OCI-LY3 (cell line): ENCODE results near the gene FILIP1L.

Experiments
- H2AFZ ChIP-seq: fragments of 200-600, 300-600 bp; shearing (Covaris generic); 2 replicates; pipeline ENCODE4 v1.6.0; 2014; ENCODE audit warnings: antibody characterized with exemption, low read depth, low read length
- H3K27ac ChIP-seq: fragments of 200-600, 300-600 bp; sonication (generic); 2 replicates; pipeline ENCODE4 v1.5.1; 2014; ENCODE audit warnings: mild to moderate bottlenecking, low read length, moderate library complexity, mixed read lengths
- H3K27me3 ChIP-seq: fragments of 200-600, 300-600 bp; sonication (generic); 2 replicates; pipeline ENCODE4 v1.6.1; 2014; ENCODE audit warnings: low read depth, low read length, mixed read lengths
- H3K36me3 ChIP-seq: fragments of 200-600, 300-600 bp; sonication (generic); replicated peaks from 2 replicates; pipeline ENCODE3; 2014; ENCODE audit warnings: low read depth, low read length, mixed read lengths
- H3K4me1 ChIP-seq: fragments of 300-600, 200-600 bp; sonication (generic); 2 replicates; pipeline ENCODE4 v1.6.1; 2014; ENCODE audit warnings: low read length, mixed read lengths
- H3K4me2 ChIP-seq: fragments of 200-600, 300-600 bp; sonication (generic); 2 replicates; pipeline ENCODE4 v1.6.1; 2014; ENCODE audit warnings: low read length, mixed read lengths
- H3K4me3 ChIP-seq: fragments of 300-600, 200-600 bp; sonication (generic); 2 replicates; pipeline ENCODE4 v1.5.1; 2014; ENCODE audit warnings: antibody characterized with exemption, mild to moderate bottlenecking, low read length, moderate library complexity
- H3K79me2 ChIP-seq: fragments of 300-600, 200-600 bp; shearing (Covaris generic); 2 replicates; pipeline ENCODE4 v1.6.1; 2014; ENCODE audit warnings: mild to moderate bottlenecking, low read length, mixed read lengths
- H3K9ac ChIP-seq: fragments of 300-600, 200-600 bp; shearing (Covaris generic); 2 replicates; pipeline ENCODE4 v1.6.0; 2014; ENCODE audit warnings: mild to moderate bottlenecking, low read length, moderate library complexity
- H3K9me3 ChIP-seq: fragments of 200-600, 300-600 bp; shearing (Covaris generic); 2 replicates; pipeline ENCODE4 v1.6.1; 2014; ENCODE audit warnings: low read length, mixed read lengths; ENCODE audit not compliant: insufficient read depth
- H4K20me1 ChIP-seq: fragments of 200-600, 300-600 bp; sonication (generic); 2 replicates; pipeline ENCODE4 v1.6.1; 2016; ENCODE audit warnings: low read length, mixed read lengths; ENCODE audit not compliant: insufficient read depth
- CTCF ChIP-seq: fragments of 200-600, 300-600 bp; sonication (generic); IDR thresholded peaks from 2 replicates; pipeline ENCODE4 v1.5.1; 2014; ENCODE audit warnings: antibody characterized with exemption, low read length, low read depth
- EZH2phosphoT487 ChIP-seq: fragments of 200-600 bp; shearing (Covaris generic); IDR thresholded peaks from 2 replicates; pipeline ENCODE4 v1.6.1; 2018; ENCODE audit warnings: antibody characterized with exemption, mixed run types, low read depth

Gene FILIP1L

GRCh38 chr3:100072326-100073048 lies 41.8 kb downstream of the FILIP1L start:
- no peaks in the 10 kb centered on the region for H3K27me3 ChIP-seq
- no peaks in the 10 kb centered on the region for H3K36me3 ChIP-seq
- no peak overlapping the region for H3K4me3 ChIP-seq
- no peak overlapping the region for H2AFZ ChIP-seq
- TF ChIP-seq CTCF, result no peak
- no peak for TF ChIP-seq EZH2phosphoT487
- no peak overlapping the region for H3K27ac ChIP-seq
- H4K20me1 ChIP-seq, result peaks cover 13% of the 10 kb centered on the region
- H3K9me3 ChIP-seq, result no peaks in the 10 kb centered on the region
- 0 out of 2 replicates have a peak, but pooled peaks cover 3% of the 10 kb centered on the region for H3K79me2 ChIP-seq
- no peak overlapping the region for H3K9ac ChIP-seq
- H3K4me2 ChIP-seq, result peak overlapping the region; percentile 25; the same call in 1 of the 2 replicates
- peaks cover 33% of the 10 kb centered on the region for H3K4me1 ChIP-seq

GRCh38 chr3:100069472-100069871 lies 44.8 kb downstream of the FILIP1L start:
- H3K4me1 ChIP-seq, result peaks cover 33% of the 10 kb centered on the region
- H3K36me3 ChIP-seq, result no peaks in the 10 kb centered on the region
- H3K4me3 ChIP-seq, result no peak overlapping the region
- no peaks in the 10 kb centered on the region for H3K9me3 ChIP-seq
- H3K27me3 ChIP-seq, result no peaks in the 10 kb centered on the region
- no peak overlapping the region for H3K9ac ChIP-seq
- no peak overlapping the region for H3K27ac ChIP-seq
- peaks cover 13% of the 10 kb centered on the region for H4K20me1 ChIP-seq
- H3K79me2 ChIP-seq, result 0 out of 2 replicates have a peak, but pooled peaks cover 3% of the 10 kb centered on the region
- H3K4me2 ChIP-seq, result no peak overlapping the region
- no peak overlapping the region for H2AFZ ChIP-seq
- no peak for TF ChIP-seq CTCF
- no peak for TF ChIP-seq EZH2phosphoT487

GRCh38 chr3:100068826-100069225 lies 45.5 kb downstream of the FILIP1L start:
- no peaks in the 10 kb centered on the region for H3K36me3 ChIP-seq
- H4K20me1 ChIP-seq, result peaks cover 13% of the 10 kb centered on the region
- TF ChIP-seq CTCF (peak; percentile 86), EZH2phosphoT487 (no peak)
- no peak overlapping the region for H3K9ac ChIP-seq
- no peak overlapping the region for H3K27ac ChIP-seq
- H3K4me2 ChIP-seq, result peak overlapping the region; percentile 19
- no peaks in the 10 kb centered on the region for H3K79me2 ChIP-seq
- no peak overlapping the region for H2AFZ ChIP-seq
- no peak overlapping the region for H3K4me3 ChIP-seq
- peaks cover 28% of the 10 kb centered on the region for H3K4me1 ChIP-seq
- no peaks in the 10 kb centered on the region for H3K9me3 ChIP-seq
- H3K27me3 ChIP-seq, result no peaks in the 10 kb centered on the region

GRCh38 chr3:100067589-100067988 lies 46.7 kb downstream of the FILIP1L start:
- Histone ChIP-seq H2AFZ (no peak overlapping the region), H3K9ac (no peak overlapping the region), H3K4me2 (no peak overlapping the region), H3K36me3 (no peaks in the 10 kb centered on the region), H3K27me3 (no peaks in the 10 kb centered on the region), H3K4me1 (peaks cover 15% of the 10 kb centered on the region), H3K27ac (no peak overlapping the region), H3K4me3 (no peak overlapping the region), H3K79me2 (no peaks in the 10 kb centered on the region), H4K20me1 (peaks cover 13% of the 10 kb centered on the region), H3K9me3 (no peaks in the 10 kb centered on the region)
- TF ChIP-seq CTCF (no peak), EZH2phosphoT487 (no peak)
